ENCODE measurements around the gene ATP6AP2.
A peak's percentile ranks its signal among the peaks of the same experiment; 100 is the strongest.
"Not testable (repeated sequence)": the region's sequence is repeated elsewhere in the genome, so short reads cannot be mapped to it uniquely, and the experiment has no call there.

Gene ATP6AP2

GRCh38 chrX:40579141-40579540, 1.6 kb upstream of the ATP6AP2 start:
- no peaks in the 10 kb centered on the region for H3K36me3 ChIP-seq (ENCODE audit: insufficient read depth)
- H4K20me1 ChIP-seq (ENCODE audit: insufficient read depth), result no peaks in the 10 kb centered on the region
- no peak for TF ChIP-seq CTCF (conservative IDR thresholded peaks at IDR 0.05; ENCODE audit: low read depth, low read length)
- H3K4me2 ChIP-seq, result no peak overlapping the region
- peaks cover 22% of the 10 kb centered on the region for H3K4me1 ChIP-seq (ENCODE audit: low read depth, poor library complexity, severe bottlenecking)
- no peak overlapping the region for H3K9ac ChIP-seq
- H3K27ac ChIP-seq, result no peak overlapping the region
- H3K79me2 ChIP-seq (ENCODE audit: insufficient read depth, low read depth), result peaks cover 21% of the 10 kb centered on the region
- no peak overlapping the region for H2AFZ ChIP-seq (ENCODE audit: low read depth)
- no peak overlapping the region for H3K4me3 ChIP-seq (IDR thresholded peaks at IDR 0.05; ENCODE audit: insufficient read depth, low read depth, low read length)
- H3K27me3 ChIP-seq (ENCODE audit: insufficient read depth, low read depth), result no peaks in the 10 kb centered on the region

GRCh38 chrX:40579900-40580536, 752 bp upstream of the ATP6AP2 start:
- no peaks in the 10 kb centered on the region for H3K27me3 ChIP-seq (ENCODE audit: insufficient read depth, low read depth)
- peak overlapping the region; percentile 69 for H3K4me2 ChIP-seq
- peak overlapping the region; percentile 71 for H2AFZ ChIP-seq (ENCODE audit: low read depth)

GRCh38 chrX:40581336-40581920, 658 bp downstream of the ATP6AP2 start:
- no peaks in the 10 kb centered on the region for H3K27me3 ChIP-seq (ENCODE audit: insufficient read depth, low read depth)
- H4K20me1 ChIP-seq (ENCODE audit: insufficient read depth), result no peaks in the 10 kb centered on the region
- H3K4me3 ChIP-seq (IDR thresholded peaks at IDR 0.05; ENCODE audit: insufficient read depth, low read depth, low read length), result no peak overlapping the region
- H3K9ac ChIP-seq, result peak overlapping the region; percentile 58
- peaks cover 25% of the 10 kb centered on the region for H3K79me2 ChIP-seq (ENCODE audit: insufficient read depth, low read depth)
- no peaks in the 10 kb centered on the region for H3K36me3 ChIP-seq (ENCODE audit: insufficient read depth)
- peak overlapping the region; percentile 63 for H3K27ac ChIP-seq
- TF ChIP-seq CTCF (conservative IDR thresholded peaks at IDR 0.05; ENCODE audit: low read depth, low read length), result no peak
- peak overlapping the region; percentile 40 for H3K4me2 ChIP-seq
- H2AFZ ChIP-seq (ENCODE audit: low read depth), result peak overlapping the region; percentile 41
- peaks cover 35% of the 10 kb centered on the region for H3K4me1 ChIP-seq (ENCODE audit: low read depth, poor library complexity, severe bottlenecking)

More at GRCh38 chrX:40579900-40580536, 752 bp upstream of the ATP6AP2 start:
- H3K4me1 ChIP-seq (ENCODE audit: low read depth, poor library complexity, severe bottlenecking), result peaks cover 29% of the 10 kb centered on the region
- no peaks in the 10 kb centered on the region for H4K20me1 ChIP-seq (ENCODE audit: insufficient read depth)
- TF ChIP-seq CTCF (conservative IDR thresholded peaks at IDR 0.05; ENCODE audit: low read depth, low read length), result no peak
- no peak overlapping the region for H3K4me3 ChIP-seq (IDR thresholded peaks at IDR 0.05; ENCODE audit: insufficient read depth, low read depth, low read length)
- no peak overlapping the region; the same call in 1 of the 2 replicates for H3K27ac ChIP-seq
- peaks cover 21% of the 10 kb centered on the region for H3K79me2 ChIP-seq (ENCODE audit: insufficient read depth, low read depth)
- peak overlapping the region; percentile 58; the same call in 1 of the 2 replicates for H3K9ac ChIP-seq
- no peaks in the 10 kb centered on the region for H3K36me3 ChIP-seq (ENCODE audit: insufficient read depth)

- H3K4me3 ChIP-seq (IDR thresholded peaks at IDR 0.05; ENCODE audit: insufficient read depth, low read depth, low read length); H3K36me3 ChIP-seq (ENCODE audit: insufficient read depth); H3K9ac ChIP-seq; H2AFZ ChIP-seq (ENCODE audit: low read depth); H3K27me3 ChIP-seq (ENCODE audit: insufficient read depth, low read depth); H4K20me1 ChIP-seq (ENCODE audit: insufficient read depth); H3K27ac ChIP-seq: not testable (repeated sequence)
- Histone ChIP-seq H3K79me2 (ENCODE audit: insufficient read depth, low read depth) (peaks cover 25% of the 10 kb centered on the region), H3K4me2 (peak overlapping the region; percentile 40; the same call in 1 of the 2 replicates), H3K4me1 (ENCODE audit: low read depth, poor library complexity, severe bottlenecking) (peaks cover 35% of the 10 kb centered on the region)
Measured at GRCh38 chrX:40582178-40582577, 1.4 kb downstream of the ATP6AP2 start.

- no peaks in the 10 kb centered on the region for H3K27me3 ChIP-seq (ENCODE audit: insufficient read depth, low read depth)
- H3K9ac ChIP-seq, result no peak overlapping the region
- peaks cover 25% of the 10 kb centered on the region for H3K79me2 ChIP-seq (ENCODE audit: insufficient read depth, low read depth)
- no peak overlapping the region for H3K4me2 ChIP-seq
- no peak overlapping the region for H2AFZ ChIP-seq (ENCODE audit: low read depth)
- no peak overlapping the region for H3K4me3 ChIP-seq (IDR thresholded peaks at IDR 0.05; ENCODE audit: insufficient read depth, low read depth, low read length)
- no peaks in the 10 kb centered on the region for H4K20me1 ChIP-seq (ENCODE audit: insufficient read depth)
- TF ChIP-seq CTCF (conservative IDR thresholded peaks at IDR 0.05; ENCODE audit: low read depth, low read length), result no peak
- peaks cover 35% of the 10 kb centered on the region for H3K4me1 ChIP-seq (ENCODE audit: low read depth, poor library complexity, severe bottlenecking)
- no peak overlapping the region for H3K27ac ChIP-seq
- H3K36me3 ChIP-seq (ENCODE audit: insufficient read depth), result no peaks in the 10 kb centered on the region
Measured at GRCh38 chrX:40582811-40583210, 2.0 kb downstream of the ATP6AP2 start.

- H4K20me1 ChIP-seq (ENCODE audit: insufficient read depth); H3K9ac ChIP-seq; H3K36me3 ChIP-seq (ENCODE audit: insufficient read depth); H3K4me3 ChIP-seq (IDR thresholded peaks at IDR 0.05; ENCODE audit: insufficient read depth, low read depth, low read length); H3K4me2 ChIP-seq; H3K27me3 ChIP-seq (ENCODE audit: insufficient read depth, low read depth); H2AFZ ChIP-seq (ENCODE audit: low read depth); H3K27ac ChIP-seq: not testable (repeated sequence)
- Histone ChIP-seq H3K4me1 (ENCODE audit: low read depth, poor library complexity, severe bottlenecking) (peaks cover 28% of the 10 kb centered on the region), H3K79me2 (ENCODE audit: insufficient read depth, low read depth) (peaks cover 11% of the 10 kb centered on the region)
Measured at GRCh38 chrX:40587623-40588022, 6.9 kb downstream of the ATP6AP2 start.
